PFSK-1 (cell line): ENCODE measurements around the gene PTGFR.

Experiments
- FOXP2 ChIP-seq: optimal IDR thresholded peaks from 2 replicates; pipeline ENCODE3; 2011; ENCODE audit warnings: borderline replicate concordance, control low read depth, inconsistent platforms; ENCODE audit not compliant: insufficient read depth; ENCODE audit errors: extremely low read length, extremely low read depth
- POLR2AphosphoS5 ChIP-seq: IDR thresholded peaks from 2 replicates; pipeline ENCODE4 v1.6.1; 2012; ENCODE audit warnings: low read depth, mild to moderate bottlenecking, control low read depth, low read length, moderate library complexity
- SIN3A ChIP-seq: IDR thresholded peaks from 2 replicates; pipeline ENCODE4 v1.6.1; 2012; ENCODE audit warnings: mild to moderate bottlenecking, low read length, moderate library complexity, borderline replicate concordance; ENCODE audit not compliant: insufficient read depth
- TAF1 ChIP-seq: IDR thresholded peaks from 2 replicates; pipeline ENCODE4 v1.6.1; 2012; ENCODE audit warnings: low read length, control low read depth, borderline replicate concordance; ENCODE audit not compliant: insufficient read depth
- TF ChIP-seq, protein P1 (sequence below), 2 experiments: IDR thresholded peaks; 2 replicates each; pipeline versions ENCODE4 v1.6.1 to v1.8.0; 2011 to 2012; ENCODE audit warnings: low read depth in 2 of 2, low read length in 2 of 2, control low read depth in 1 of 2, inconsistent platforms in 1 of 2, mild to moderate bottlenecking in 1 of 2, moderate library complexity in 1 of 2; ENCODE audit not compliant: insufficient read depth in 1 of 2

The PTGFR gene

DNA sequence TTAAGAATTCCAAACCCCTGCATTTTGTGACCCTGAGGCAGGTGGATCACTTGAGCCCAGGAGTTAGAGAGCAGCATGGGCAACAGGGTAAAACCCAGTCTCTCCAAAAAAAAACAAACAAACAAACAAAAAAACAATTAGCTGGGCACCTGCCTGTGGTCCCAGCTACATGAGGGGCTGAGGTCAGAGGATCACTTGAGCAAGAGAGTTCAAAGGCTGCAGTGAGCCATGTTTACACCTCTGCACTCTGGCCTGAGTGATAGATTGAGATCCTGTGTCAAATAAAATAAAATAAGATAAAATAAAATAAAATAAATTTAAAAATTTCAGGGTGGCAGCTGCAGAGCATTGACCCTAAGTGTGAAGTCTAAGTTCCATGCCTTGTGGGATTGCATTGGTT is 16.7 kb upstream of the PTGFR start:
- TF ChIP-seq POLR2AphosphoS5, result no peak
- TF ChIP-seq, protein P1, sequence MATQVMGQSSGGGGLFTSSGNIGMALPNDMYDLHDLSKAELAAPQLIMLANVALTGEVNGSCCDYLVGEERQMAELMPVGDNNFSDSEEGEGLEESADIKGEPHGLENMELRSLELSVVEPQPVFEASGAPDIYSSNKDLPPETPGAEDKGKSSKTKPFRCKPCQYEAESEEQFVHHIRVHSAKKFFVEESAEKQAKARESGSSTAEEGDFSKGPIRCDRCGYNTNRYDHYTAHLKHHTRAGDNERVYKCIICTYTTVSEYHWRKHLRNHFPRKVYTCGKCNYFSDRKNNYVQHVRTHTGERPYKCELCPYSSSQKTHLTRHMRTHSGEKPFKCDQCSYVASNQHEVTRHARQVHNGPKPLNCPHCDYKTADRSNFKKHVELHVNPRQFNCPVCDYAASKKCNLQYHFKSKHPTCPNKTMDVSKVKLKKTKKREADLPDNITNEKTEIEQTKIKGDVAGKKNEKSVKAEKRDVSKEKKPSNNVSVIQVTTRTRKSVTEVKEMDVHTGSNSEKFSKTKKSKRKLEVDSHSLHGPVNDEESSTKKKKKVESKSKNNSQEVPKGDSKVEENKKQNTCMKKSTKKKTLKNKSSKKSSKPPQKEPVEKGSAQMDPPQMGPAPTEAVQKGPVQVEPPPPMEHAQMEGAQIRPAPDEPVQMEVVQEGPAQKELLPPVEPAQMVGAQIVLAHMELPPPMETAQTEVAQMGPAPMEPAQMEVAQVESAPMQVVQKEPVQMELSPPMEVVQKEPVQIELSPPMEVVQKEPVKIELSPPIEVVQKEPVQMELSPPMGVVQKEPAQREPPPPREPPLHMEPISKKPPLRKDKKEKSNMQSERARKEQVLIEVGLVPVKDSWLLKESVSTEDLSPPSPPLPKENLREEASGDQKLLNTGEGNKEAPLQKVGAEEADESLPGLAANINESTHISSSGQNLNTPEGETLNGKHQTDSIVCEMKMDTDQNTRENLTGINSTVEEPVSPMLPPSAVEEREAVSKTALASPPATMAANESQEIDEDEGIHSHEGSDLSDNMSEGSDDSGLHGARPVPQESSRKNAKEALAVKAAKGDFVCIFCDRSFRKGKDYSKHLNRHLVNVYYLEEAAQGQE (IDR thresholded peaks at IDR 0.05; ENCODE audit: insufficient read depth in 1 of 2, low read depth in 2 of 2, low read length in 2 of 2), result no peak
- no peak for TF ChIP-seq SIN3A
- TF ChIP-seq TAF1, result no peak
- TF ChIP-seq FOXP2, result no peak

DNA sequence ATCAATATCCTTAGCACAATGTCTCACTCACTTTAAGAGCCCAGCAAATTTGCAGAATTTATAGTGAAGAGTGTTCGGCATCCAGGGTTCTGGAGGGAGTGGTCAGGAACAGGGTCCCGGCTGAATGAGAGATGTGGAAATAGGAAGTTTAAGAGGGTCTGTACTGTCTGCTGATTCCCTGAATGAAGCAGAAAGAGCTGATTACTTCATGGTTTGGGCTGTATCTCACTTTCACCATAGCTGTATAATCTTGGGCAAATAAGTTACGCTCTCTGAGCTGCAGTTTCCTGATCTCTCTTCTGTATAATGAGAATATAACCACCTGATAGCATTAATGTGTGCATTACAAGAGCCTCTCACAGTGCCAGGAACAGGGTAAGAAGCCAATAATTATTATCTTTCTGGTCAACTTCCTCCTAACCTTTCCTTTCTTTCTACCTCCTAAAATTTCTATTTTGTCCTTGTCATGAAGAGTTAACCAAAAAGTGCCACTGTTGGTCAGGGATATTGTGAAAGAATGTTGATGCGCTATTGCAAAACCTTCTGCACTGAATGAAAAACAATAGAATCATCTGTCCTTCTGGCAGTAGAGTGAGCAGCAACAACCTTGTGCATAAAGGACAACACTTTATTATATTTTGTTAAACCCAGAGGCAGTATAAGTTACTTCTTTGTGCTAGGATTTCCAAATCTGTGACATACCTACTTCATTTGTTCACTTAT is 14.7 kb upstream of the PTGFR start:
- no peak for TF ChIP-seq FOXP2
- TF ChIP-seq SIN3A, result no peak
- no peak for TF ChIP-seq POLR2AphosphoS5
- TF ChIP-seq, protein P1 (IDR thresholded peaks at IDR 0.05; ENCODE audit: insufficient read depth in 1 of 2, low read depth in 2 of 2, low read length in 2 of 2), result no peak
- no peak for TF ChIP-seq TAF1

DNA sequence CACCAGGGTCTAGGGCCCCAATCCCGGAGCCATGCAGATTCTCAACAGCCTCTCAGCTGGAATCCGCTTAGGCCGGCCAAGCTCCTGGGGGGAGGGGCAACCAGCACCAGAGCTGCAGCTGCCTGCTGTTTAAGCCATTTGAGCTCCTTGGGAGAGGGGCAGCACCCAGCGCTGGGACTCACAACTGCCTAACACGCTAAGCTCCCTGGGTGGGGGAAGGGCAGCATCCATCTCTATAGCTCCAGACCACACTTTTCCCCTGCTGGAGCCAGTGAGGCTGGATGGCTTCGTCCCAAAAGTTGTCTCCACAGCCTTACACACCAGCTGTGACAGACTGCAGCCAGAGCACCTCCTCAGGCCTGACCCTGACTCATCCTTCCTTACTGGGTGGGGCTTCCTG is 6.9 kb upstream of the PTGFR start:
- TF ChIP-seq, protein P1 (IDR thresholded peaks at IDR 0.05; ENCODE audit: insufficient read depth in 1 of 2, low read depth in 2 of 2, low read length in 2 of 2), result no peak
- TF ChIP-seq SIN3A (no peak), FOXP2 (no peak), TAF1 (no peak)

DNA sequence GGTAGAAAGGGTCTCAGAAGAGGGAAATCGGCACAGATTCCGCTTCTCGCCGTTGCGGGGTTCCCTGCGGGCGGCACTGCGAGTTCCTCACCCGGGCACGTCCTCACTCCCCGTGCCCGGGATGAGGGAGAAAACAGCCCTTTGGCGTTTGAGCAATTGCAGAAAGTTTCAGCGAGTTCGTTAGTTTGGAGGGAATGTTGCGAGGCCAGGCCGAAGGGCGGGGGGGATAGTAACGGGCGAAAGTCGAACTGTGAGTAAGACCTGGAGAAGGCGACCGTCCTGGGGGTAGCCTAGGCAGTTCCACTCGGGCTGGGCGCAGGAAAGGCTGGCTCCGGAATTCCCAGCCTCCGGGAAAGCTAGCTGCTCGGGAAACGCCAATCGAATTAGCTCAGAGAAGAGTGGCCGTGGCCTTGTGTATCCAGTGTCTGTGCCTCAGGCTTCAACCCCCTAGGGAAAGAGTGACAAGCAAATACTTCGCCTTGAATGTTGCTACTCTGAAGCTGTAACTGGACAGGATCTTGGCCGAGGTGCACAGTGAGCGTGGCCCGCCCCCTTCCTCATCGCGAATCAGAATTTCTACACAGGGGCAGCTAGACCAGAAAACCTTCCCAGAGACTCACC is 787 bp downstream of the PTGFR start:
- TF ChIP-seq SIN3A (no peak), TAF1 (no peak), FOXP2 (no peak), POLR2AphosphoS5 (no peak)
- TF ChIP-seq, protein P1 (IDR thresholded peaks at IDR 0.05; ENCODE audit: insufficient read depth in 1 of 2, low read depth in 2 of 2, low read length in 2 of 2), result no peak
